GM12891 (cell line): ENCODE data around the gene ARSG.

Source experiments
- PAX5 ChIP-seq: IDR thresholded peaks from 2 replicates; pipeline ENCODE4 v1.6.1; 2011; ENCODE audit warnings: low read length, moderate library complexity, mild to moderate bottlenecking; ENCODE audit not compliant: insufficient read depth, severe bottlenecking
- POLR2A ChIP-seq: IDR thresholded peaks from 2 replicates; pipeline ENCODE4 v1.6.1; 2011; ENCODE audit warnings: low read depth, low read length, control low read depth
- POLR2AphosphoS5 ChIP-seq: IDR thresholded peaks from 2 replicates; pipeline ENCODE4 v1.6.1; 2011; ENCODE audit warnings: low read depth, low read length, control low read depth
- POU2F2 ChIP-seq: IDR thresholded peaks from 2 replicates; pipeline ENCODE4 v1.6.1; 2011; ENCODE audit warnings: low read depth, mild to moderate bottlenecking, control low read depth, low read length, moderate library complexity
- TAF1 ChIP-seq: IDR thresholded peaks from 2 replicates; pipeline ENCODE4 v1.6.1; 2011; ENCODE audit warnings: low read depth, low read length, control low read depth

- no peak for TF ChIP-seq TAF1
- TF ChIP-seq POLR2A = no peak
- TF ChIP-seq POLR2AphosphoS5 = no peak
- TF ChIP-seq POU2F2 = no peak
- no peak for TF ChIP-seq PAX5
These were observed 65.7 kb downstream of the ARSG start for GRCh38 chr17:68356949-68357455.
